Jurkat, Clone E6-1 (cell line): ENCODE data around the gene DKKL1.

Source experiments
- DNase-seq: peaks from one replicate; pipeline ENCODE4 v3.0.0-alpha.2; 2011; ENCODE audit warnings: low read depth, low spot score
- H3K4me3 ChIP-seq: 2 replicates; pipeline ENCODE4 v1.5.1; 2011; ENCODE audit warnings: mild to moderate bottlenecking, low read length, control low read depth, moderate library complexity

DKKL1 gene

DNA sequence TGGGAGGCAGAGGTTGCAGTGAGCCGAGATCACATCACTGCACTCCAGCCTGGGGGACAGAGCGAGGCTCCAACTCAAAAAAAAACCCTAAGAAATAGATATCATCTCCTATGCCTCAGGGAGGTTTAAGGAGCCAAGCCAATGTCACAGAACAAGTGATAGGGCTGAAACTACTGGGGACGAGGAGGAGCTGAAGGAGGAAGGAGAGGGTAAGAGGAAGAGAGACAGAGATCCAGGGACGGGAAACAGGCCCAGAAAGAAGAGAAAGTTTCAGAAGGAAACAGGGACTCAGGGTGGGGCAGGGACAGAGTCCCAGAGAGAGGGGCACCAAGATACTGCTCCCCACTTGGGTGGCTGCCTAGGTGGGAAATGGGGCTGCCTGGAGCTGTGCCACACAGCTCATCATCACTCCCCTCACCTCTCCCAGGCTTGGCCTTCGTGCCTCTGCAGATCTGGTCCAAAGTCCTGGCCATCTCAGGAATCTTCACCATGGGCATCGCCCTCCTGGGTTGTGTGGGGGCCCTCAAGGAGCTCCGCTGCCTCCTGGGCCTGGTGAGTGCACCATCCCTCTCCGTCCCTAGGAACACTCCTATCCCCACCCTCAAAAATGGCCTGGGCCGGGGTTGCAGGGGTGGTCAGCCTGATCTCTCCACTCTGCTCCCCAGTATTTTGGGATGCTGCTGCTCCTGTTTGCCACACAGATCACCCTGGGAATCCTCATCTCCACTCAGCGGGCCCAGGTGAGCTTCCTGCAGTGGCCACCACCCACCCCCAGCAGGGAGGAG lies 27.0 kb upstream of the DKKL1 start:
- H3K4me3 ChIP-seq = no peak overlapping the region
- DNase-seq = no peak

DNA sequence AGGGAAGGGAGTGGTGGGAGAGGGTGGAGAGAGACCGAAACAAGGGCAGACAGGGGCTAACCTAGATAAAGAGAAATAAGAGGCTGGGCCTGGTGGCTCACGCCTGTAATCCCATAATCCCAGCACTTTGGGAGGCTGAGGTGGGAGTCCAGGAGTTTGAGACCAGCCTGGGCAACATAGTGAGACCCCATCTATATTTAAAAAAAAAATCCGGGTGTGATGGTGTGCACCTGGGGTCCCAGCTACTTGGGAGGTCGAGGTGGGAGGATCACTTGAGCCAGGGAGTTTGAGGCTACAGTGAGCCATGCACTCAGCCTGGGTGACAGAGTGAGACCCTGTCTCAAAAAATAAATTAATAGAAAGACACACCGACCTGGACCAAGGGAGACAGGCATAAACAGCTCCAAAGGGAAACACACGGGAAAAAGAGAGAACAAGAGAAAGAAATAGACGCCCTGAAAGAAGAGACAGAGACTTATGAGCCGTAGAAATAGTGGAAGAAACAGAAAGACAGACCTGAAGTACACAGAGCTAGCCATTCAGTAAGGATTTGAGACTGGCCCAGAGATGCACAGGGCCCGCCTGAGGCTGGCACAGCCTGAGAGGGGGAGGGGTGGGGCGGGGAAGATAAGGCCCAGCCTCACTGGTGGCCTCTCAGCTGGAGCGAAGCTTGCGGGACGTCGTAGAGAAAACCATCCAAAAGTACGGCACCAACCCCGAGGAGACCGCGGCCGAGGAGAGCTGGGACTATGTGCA lies 26.2 kb upstream of the DKKL1 start:
- no peak overlapping the region for H3K4me3 ChIP-seq

DNA sequence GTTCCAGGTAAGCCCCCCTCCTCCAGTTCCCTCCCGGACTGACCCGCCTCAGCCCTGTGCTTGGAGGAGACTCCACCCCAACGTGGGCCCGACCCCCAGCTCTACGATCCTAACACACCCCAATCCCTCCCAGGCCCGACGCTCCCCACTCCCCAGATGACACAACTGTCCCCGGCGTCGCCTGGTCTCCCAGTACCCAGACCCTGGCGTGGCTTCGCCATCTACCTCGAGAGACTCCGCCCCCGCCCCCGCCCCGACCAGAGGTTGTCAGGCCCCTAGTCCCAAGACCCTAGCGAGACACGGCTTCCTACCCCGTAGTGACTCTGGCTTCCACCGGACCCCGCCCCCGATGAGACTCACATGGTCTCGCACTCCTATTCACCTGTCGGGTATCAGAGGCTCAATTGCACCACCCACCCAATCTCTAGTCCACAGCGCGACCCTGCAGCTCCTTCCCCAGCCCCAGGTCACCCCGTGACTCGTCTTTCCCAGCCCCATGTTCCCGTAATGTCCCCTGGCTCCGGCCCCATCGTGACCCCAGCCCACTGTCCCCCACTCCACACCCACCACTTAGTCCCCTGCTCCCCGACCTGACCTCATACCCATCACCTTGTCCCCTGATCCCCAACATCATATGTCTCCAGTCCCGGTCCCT lies 25.5 kb upstream of the DKKL1 start:
- no peak overlapping the region for H3K4me3 ChIP-seq
- DNase-seq = no peak

More for the DNA sequence above, 26.2 kb upstream of the DKKL1 start:
- DNase-seq = no peak

DNA sequence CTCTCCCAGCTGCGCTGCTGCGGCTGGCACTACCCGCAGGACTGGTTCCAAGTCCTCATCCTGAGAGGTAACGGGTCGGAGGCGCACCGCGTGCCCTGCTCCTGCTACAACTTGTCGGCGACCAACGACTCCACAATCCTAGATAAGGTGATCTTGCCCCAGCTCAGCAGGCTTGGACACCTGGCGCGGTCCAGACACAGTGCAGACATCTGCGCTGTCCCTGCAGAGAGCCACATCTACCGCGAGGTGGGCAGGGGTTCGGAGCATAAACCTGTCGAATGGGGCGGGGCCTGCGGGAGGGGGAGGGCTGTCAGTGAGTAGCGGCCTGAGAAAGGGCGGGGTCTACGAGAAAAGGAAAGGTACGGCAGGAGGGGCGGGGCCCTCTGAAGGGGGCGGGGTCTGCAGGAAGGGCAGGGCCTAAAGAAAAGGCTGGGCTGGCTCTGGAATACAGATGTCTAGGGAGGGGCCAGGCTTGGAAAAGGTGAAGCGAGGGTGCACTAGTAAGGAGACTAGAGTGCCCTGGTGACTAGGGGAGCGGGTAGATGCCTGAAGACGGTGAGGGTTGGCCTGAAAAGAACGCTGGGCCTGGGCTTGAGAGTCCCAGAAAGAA lies 24.9 kb upstream of the DKKL1 start:
- H3K4me3 ChIP-seq = no peak overlapping the region
- no peak for DNase-seq

DNA sequence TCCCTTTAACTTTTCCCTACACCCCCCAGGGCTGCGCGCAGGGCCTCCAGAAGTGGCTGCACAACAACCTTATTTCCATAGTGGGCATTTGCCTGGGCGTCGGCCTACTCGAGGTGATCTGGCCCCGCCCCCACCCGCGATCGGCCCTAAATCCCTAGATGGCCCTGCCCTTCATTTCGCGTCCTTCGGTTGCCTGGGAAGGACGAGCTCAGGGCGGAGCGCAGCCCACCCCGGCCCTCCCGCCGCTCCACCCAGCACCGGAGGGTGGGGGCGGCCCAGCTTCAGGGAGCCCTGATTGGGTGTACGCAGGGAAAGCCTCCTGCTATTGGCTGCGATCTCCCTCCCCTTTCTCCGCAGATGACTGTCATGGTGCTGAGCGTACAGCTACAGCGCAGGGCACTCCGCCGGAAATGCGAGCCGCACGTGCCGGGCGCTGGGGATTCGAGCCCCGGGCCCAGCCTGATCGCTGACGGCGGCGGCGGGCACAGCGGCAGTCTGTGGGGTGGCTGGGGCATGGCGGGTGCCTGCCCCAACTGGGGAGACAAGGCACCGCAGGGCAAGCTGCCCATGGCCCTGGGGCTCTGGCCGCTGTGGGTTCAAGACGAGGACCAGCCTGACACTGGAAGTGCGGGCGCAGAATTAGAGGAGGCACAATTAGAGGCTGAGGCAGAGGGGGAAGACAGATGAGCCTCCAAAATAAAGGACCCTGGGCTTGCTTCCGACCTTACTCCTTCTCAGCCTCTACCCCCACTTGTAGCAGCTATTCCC lies 24.2 kb upstream of the DKKL1 start:
- no peak for DNase-seq
- H3K4me3 ChIP-seq = no peak overlapping the region

DNA sequence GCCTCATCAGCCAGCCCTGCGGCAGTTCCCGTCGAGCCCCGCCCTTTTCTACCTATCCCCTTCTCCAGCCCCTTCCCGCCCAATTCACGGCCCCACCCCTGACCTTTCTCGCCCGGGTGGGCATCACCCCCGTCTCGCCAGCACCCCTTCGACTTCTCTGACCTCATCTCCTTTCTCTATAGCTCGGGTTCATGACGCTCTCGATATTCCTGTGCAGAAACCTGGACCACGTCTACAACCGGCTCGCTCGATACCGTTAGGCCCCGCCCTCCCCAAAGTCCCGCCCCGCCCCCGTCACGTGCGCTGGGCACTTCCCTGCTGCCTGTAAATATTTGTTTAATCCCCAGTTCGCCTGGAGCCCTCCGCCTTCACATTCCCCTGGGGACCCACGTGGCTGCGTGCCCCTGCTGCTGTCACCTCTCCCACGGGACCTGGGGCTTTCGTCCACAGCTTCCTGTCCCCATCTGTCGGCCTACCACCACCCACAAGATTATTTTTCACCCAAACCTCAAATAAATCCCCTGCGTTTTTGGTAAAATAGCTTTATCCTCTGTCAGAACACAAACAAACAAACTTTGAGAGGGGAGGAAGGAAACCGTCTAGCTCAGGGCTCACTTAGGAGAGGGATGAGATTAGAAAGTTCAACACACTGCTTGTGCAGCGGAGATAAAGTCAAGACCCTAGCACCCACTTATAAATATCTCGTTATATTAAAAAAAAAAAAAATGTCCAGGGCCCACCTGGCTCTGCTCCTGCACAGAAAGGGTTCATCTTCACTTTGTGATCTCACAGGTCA lies 23.4 kb upstream of the DKKL1 start:
- DNase-seq = no peak
- no peak overlapping the region for H3K4me3 ChIP-seq

DNA sequence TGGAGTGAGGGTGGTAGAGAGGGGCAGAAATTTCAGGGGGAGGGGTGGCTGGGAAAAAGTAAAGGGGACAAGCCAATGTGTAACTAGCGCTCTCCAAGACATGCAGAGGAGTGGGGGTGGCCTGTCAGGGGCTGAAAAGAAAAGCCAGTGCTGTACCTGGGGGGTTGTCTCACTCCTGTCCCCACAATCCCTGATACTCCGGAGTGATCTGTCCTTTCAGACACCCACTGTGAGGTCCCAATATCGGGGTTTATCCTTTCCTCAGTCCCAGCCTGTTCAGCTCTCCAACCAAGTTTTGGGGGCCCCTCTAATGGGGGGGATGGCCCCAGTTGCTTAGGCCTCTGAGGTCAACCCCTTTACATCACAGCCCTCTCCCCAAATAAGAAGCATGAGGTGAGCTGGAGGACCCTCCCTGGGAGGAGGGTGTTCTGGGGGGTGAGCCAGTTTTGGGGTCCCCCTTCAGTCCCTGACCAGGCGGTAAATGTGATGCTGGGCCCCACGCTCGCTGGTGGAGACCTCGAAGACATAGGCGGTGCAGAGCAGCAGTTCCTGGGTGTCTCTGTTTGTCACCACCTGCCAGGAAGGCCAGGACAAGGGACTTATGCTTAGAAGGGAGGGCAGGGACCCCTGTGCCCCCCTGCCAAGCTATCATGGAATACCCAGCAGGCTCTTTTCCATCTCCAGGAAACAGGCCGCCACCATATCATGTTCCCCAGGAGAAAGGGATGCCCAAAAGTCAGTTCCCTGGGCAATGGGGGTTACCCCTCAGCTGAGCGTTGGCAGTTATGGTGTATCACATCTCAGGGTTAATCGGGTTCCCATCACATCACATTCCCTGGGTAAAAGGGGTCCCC lies 22.6 kb upstream of the DKKL1 start:
- no peak for DNase-seq
- no peak overlapping the region for H3K4me3 ChIP-seq

DNA sequence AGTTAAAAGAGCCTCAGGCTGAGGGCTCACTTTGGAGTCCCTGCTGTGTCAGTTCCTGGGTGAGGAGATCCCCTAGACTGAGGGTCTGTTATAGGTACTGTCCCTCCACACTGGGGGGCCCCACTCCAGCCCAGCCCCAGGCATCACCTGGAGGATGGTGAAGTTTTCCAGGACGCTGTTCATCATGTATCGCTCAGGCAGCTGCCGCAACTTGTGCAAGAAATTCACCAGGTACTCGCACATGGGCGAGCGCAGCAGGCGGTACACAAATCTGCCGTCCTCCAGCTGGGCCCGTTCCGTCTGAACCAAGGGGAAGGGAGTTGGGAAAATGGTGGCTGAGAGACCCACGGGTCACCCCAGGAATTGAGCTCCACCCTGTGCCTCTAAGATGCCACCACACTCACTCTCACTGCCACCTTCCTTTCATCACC lies 21.4 kb upstream of the DKKL1 start:
- no peak for DNase-seq
- H3K4me3 ChIP-seq = no peak overlapping the region

DNA sequence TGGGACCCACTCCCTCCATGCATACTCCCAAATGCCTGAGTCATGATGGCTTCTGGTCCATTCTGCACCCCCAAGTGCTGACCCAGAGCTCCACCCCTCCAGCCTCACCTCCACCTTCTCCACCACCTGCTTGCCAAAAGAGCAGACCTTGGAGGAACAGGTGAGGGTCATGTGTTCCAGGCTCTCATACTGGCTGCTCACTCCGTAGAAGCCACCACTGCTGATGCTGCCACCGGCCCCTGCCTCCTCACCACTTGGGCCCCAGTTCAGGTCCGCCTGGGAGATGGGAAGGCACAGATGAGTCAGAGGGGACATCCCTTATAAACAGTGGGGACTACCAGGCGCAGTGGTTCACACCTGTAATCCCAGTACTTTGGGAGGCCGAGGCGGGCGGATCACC lies 20.6 kb upstream of the DKKL1 start:
- no peak for DNase-seq
- no peak overlapping the region for H3K4me3 ChIP-seq

DNA sequence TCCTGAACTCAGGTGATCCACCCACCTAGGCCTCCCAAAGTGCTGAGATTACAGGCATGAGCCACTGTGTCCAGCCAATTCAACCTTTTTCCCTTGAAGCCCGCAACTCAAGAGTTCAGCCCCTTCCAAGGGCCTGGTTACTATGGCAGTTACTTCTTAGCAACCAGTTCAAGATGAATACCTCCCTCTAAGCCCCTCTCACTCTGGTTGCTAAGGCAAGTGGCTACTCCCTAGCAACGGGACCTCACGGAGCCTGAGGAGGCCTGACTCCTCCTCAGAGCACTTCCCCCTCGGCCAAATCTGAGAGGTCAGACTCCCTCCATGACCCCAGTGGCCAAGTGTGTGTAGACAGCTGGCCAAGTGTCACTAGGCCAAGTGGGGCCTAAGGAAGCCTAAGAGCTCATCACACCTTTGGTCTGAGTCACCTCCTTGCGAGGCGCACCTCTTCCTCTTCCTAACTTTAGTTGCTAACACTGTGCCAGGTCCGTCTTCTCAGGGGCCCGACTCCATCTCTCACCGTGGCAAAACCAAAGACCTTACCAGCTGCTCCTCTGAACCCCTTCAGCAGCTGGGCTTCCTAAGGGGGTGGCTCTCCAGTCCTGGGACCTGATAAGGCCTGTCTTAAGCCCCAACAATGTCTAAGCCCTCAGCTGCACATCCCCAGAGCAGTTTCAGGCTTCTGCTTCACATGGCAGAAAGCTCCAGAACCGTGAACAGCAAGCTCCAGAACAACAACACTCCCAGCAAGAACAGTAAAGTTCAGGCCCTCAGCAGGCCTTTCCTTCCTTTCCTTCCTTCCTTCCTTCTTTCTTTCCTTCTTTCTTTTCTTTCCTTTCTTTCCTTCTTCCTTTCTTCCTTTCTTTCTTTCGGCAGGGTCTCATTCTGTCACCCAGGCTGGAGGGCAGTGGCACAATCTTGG lies 18.9 kb upstream of the DKKL1 start:
- no peak overlapping the region for H3K4me3 ChIP-seq
- DNase-seq = no peak

DNA sequence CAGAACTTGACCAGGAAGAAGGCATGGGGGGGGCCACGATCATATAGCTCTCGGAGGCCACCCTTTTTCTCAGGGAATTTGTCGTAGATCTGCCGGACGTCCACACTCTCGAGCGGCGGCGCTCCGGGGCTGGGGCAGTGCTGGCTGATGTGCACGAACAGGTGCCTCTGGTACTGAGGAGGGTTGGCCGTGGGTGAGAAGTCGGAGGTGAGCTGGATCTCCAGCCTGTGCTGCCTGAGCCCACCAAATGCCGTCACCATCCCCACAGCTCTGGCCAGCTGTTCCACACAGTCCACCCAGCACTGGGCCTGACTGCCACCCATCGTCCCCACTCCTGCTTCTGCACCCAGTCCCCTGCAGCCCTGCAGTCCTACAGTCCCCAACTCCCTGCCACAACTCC lies 16.5 kb upstream of the DKKL1 start:
- H3K4me3 ChIP-seq = no peak overlapping the region
- no peak for DNase-seq

DNA sequence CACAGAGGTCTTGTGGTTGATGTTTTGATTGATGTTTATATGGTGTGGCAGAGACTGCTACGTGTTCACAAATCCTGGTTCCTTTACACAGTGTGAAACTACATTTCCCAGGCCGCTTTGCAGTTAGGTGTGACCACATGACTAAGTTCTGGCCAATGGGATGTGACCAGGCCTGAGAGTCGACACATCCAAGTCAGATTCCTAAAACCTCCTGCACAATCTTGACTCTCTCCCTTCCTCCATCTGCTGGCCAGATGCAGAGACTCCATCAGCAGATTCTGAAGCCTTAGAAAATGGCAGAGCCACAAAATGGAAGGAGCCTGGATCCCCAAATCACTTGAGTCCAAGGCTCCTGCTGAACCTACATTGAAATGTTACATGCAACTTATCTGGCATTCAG lies 15.8 kb upstream of the DKKL1 start:
- peak; percentile 60 for DNase-seq
- no peak overlapping the region for H3K4me3 ChIP-seq

DNA sequence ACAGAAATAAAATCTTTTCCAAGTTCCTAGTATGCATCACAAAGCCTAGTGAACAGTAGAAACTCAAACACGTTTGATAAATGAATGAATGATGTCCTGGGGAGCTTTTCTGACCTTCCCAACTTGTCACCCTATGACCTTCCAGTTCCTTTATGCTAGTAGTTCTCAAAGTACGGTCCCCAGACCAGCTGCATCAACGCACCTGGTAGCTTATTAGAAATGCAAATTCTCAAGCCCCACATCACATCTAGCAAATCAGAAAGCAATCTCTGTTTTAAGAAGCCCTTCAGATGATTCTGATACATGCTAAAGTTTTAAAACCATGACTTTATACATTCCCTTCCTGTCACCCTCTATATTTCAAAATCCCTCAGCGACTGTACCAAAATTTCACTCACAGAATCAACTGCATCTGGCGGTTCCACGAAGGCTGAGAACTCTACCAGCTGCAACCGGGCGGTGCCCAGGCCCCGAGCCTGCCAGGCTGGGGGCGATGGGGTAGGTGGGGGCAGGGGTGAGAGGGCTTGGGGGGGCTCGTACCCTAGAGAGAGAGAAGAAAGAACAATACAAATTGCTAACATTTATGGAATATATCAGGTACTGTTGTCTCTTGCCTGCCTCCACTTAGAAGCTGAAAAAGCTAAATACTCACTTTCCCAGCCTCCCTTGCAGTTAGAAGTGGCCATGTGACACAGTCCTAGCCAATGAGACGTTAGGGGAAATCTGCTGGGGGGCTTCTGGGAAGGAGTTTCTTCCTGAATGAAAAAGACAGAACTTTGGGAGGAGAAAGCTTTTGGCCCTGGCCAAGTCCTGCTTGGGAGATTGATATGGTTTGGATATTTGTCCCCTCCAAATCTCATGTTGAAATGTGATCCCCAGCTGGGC lies 15.1 kb upstream of the DKKL1 start:
- H3K4me3 ChIP-seq = no peak overlapping the region

DNA sequence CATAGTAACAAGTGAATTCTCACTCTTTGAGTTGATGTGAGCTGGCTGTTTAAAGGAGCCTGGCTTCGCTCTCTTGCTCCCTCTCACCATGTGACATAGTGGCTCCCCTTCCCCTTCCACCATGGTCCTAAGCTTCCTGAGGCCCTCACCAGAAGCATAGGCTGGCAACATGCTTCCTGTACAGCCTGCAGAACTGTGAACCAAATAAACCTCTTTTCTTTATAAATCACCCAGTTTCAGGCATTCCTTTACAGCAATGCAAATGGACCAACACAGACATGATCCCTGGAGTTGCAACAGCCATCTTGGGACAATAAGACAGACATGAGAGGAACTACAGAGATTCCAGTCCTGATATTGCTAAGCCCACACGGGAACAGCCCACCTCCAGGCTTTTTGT lies 14.1 kb upstream of the DKKL1 start:
- no peak overlapping the region for H3K4me3 ChIP-seq
- DNase-seq = no peak

More for the DNA sequence above, 15.1 kb upstream of the DKKL1 start:
- DNase-seq = no peak

DNA sequence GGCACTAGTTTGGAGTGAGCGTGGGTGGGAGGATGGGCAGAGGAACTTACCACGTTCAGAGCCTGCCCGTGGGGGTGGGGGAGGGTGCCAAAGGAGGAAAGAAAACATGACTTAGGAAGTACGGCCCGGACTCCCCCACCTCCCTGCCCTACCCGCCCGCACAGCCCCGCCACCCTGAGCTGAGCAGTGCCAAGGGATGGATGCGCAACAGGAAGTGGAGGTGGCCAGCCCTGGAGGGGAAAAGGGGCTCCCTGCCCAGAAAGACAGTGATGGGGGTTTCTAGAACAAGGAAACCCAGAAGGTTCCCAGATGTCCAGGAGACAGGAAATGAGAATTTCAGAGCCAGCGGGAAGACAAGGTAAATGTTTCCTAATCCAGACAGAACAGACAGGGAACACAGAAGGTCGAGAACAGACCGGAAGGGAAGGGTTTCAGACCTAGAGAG lies 7.7 kb upstream of the DKKL1 start:
- no peak for DNase-seq
- no peak overlapping the region for H3K4me3 ChIP-seq
